Measurements from ENCODE around the gene NOL6. TPM values are rescaled to one million over a fixed set of nuclear protein-coding genes. Genes with fewer than 3 reads are reported as not detected.

The NOL6 gene
- total RNA-seq, 1 experiment from 2014 or later, result 64.4 TPM

DNA sequence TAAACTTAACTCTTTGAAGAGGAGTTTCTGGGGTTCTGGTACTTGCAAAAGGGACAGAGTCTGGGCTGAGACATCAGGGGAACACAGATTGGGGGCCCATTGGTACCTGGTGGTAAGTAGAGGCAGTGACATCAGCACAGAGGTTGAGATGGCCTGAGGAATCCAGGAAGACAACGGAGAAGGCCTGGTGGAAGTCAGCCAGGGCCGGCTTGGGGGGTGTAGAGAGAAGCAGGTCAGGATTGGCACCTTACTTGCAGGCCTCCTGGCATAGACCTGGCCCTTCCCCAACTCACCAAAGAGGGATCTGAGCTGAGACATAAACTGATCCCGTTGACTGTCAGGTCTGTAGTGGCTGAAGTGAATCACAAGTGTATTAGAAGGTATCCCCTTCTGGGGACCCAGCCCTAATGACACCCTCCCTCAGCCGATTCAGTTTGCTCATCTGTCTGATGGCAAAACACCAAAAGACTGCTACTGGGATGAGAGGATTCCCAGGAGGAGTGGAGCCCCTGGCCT, 5.5 kb downstream of the NOL6 start:
- H3K27ac Mint-ChIP-seq, result no peak overlapping the region
- no peak overlapping the region for H2AK5ac ChIP-seq (ENCODE audit: insufficient read length, low read length)
- H2BK120ac ChIP-seq (ENCODE audit: low read depth, low read length, poor library complexity, severe bottlenecking), result no peak overlapping the region
- H3K9me3 Mint-ChIP-seq, result no peaks in the 10 kb centered on the region
- no peak overlapping the region for H3K9ac ChIP-seq (ENCODE audit: extremely low read depth, insufficient read length, low read length)
- H3K27ac ChIP-seq (ENCODE audit: insufficient read length, low read depth, low read length), result no peak overlapping the region
- TF ChIP-seq, protein P1, sequence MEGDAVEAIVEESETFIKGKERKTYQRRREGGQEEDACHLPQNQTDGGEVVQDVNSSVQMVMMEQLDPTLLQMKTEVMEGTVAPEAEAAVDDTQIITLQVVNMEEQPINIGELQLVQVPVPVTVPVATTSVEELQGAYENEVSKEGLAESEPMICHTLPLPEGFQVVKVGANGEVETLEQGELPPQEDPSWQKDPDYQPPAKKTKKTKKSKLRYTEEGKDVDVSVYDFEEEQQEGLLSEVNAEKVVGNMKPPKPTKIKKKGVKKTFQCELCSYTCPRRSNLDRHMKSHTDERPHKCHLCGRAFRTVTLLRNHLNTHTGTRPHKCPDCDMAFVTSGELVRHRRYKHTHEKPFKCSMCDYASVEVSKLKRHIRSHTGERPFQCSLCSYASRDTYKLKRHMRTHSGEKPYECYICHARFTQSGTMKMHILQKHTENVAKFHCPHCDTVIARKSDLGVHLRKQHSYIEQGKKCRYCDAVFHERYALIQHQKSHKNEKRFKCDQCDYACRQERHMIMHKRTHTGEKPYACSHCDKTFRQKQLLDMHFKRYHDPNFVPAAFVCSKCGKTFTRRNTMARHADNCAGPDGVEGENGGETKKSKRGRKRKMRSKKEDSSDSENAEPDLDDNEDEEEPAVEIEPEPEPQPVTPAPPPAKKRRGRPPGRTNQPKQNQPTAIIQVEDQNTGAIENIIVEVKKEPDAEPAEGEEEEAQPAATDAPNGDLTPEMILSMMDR (conservative IDR thresholded peaks at IDR 0.05), result no peak
- H3K4me1 Mint-ChIP-seq, result peaks cover 10 to 11% of the 10 kb centered on the region in 2 experiments; a peak in 3 of 4 replicates
- no peak overlapping the region for H2BK20ac ChIP-seq (ENCODE audit: low read depth, low read length, poor library complexity, severe bottlenecking)
- no peak overlapping the region for H4K8ac ChIP-seq (replicated peaks; ENCODE audit: insufficient read length, low read depth, low read length)
- H3K4me1 ChIP-seq (ENCODE audit: insufficient read depth, low read length), result 0 out of 2 replicates have a peak, but pooled peaks cover 2% of the 10 kb centered on the region
- WGBS (ENCODE audit: extremely low coverage, insufficient read length, low lambda C conversion rate), result no CpG with 5 or more reads among the region's 4 CpGs
- H3K27me3 Mint-ChIP-seq (ENCODE audit: low read depth), result no peaks in the 10 kb centered on the region
- H3K36me3 Mint-ChIP-seq (ENCODE audit: insufficient read depth in 1 of 3, low read depth in 3 of 3), result peaks cover 58 to 88% (median 77%) of the 10 kb centered on the region in 3 experiments; a peak in 6 of 7 replicates
- peaks cover 11% of the 10 kb centered on the region for H3K79me2 ChIP-seq (ENCODE audit: insufficient read depth, low read length)
- H2AFZ ChIP-seq (ENCODE audit: low read length), result no peak overlapping the region
- no peak overlapping the region for H3T11ph ChIP-seq (ENCODE audit: low read length)
- H3K14ac ChIP-seq (ENCODE audit: insufficient read depth, low read length), result no peak overlapping the region
- no peak overlapping the region for H4K91ac ChIP-seq (ENCODE audit: insufficient read length, low read depth, low read length)
- H4K5ac ChIP-seq (ENCODE audit: insufficient read length, low read depth, low read length), result no peak overlapping the region
- no peak overlapping the region for H2BK15ac ChIP-seq (ENCODE audit: low read depth, low read length)
- no peaks in the 10 kb centered on the region for H4K20me1 ChIP-seq (ENCODE audit: control insufficient read depth, insufficient read depth, insufficient read length)
- H2BK5ac ChIP-seq (ENCODE audit: insufficient read length, low read length), result no peak overlapping the region
- H3K56ac ChIP-seq (ENCODE audit: insufficient read length, low read depth, low read length), result no peak overlapping the region
- no peaks in the 10 kb centered on the region for H3K9me3 ChIP-seq (ENCODE audit: control insufficient read depth, low read depth, low read length)
- H2BK12ac ChIP-seq (ENCODE audit: insufficient read length, low read depth, low read length), result no peak overlapping the region
- no peaks in the 10 kb centered on the region for H3K27me3 ChIP-seq (ENCODE audit: insufficient read depth, low read length)
- H3K23ac ChIP-seq (ENCODE audit: insufficient read length, low read depth, low read length), result no peak overlapping the region
- H3K4me3 Mint-ChIP-seq, result no peak overlapping the region
- H3K18ac ChIP-seq (ENCODE audit: insufficient read length, low read depth, low read length), result no peak overlapping the region
- no peak for DNase-seq
- H3K79me1 ChIP-seq (ENCODE audit: insufficient read depth, low read depth, low read length, poor library complexity, severe bottlenecking), result peaks cover 4% of the 10 kb centered on the region
- H3K4me2 ChIP-seq (ENCODE audit: insufficient read depth, insufficient read length, low read length), result no peak overlapping the region
- no peak overlapping the region for H3K4ac ChIP-seq (ENCODE audit: low read depth, low read length)
- peaks cover 5% of the 10 kb centered on the region for H3K23me2 ChIP-seq (ENCODE audit: insufficient read length, low read depth, low read length, poor library complexity, severe bottlenecking)

Measured in H9 (cell line).